Mesenchymal stem cell (in vitro differentiated cells and primary cell): ENCODE measurements around the gene ZSWIM4.

ENCODE experiments used
- DNase-seq: peaks from one replicate; pipeline ENCODE4 v3.0.0-alpha.2; 2013
- H2AFZ ChIP-seq: one replicate; pipeline ENCODE4 v1.6.1; 2013; ENCODE audit warnings: low read depth, mild to moderate bottlenecking, control low read depth, inconsistent platforms, low read length, moderate library complexity
- H2AK5ac ChIP-seq: 2 replicates; pipeline ENCODE4 v1.6.1; 2013; ENCODE audit warnings: low read length, moderate library complexity, mild to moderate bottlenecking, inconsistent platforms; ENCODE audit not compliant: severe bottlenecking
- H2BK120ac ChIP-seq: one replicate; pipeline ENCODE4 v1.6.1; 2013; ENCODE audit warnings: low read depth, mild to moderate bottlenecking, inconsistent platforms, low read length, moderate library complexity
- H2BK12ac ChIP-seq, 2 experiments: one replicate each; pipeline ENCODE4 v1.6.1; 2013; ENCODE audit warnings: inconsistent platforms in 2 of 2, low read length in 2 of 2, mild to moderate bottlenecking in 2 of 2, moderate library complexity in 2 of 2, control low read depth in 1 of 2
- H2BK15ac ChIP-seq: one replicate; pipeline ENCODE4 v1.6.1; 2013; ENCODE audit warnings: mild to moderate bottlenecking, low read depth, inconsistent platforms; ENCODE audit not compliant: poor library complexity, severe bottlenecking
- H2BK5ac ChIP-seq: 2 replicates; pipeline ENCODE4 v1.6.1; 2013; ENCODE audit warnings: low read depth, mild to moderate bottlenecking, low read length, control low read depth, inconsistent platforms; ENCODE audit not compliant: poor library complexity, severe bottlenecking
- H3K14ac ChIP-seq, 2 experiments: one replicate each; pipeline ENCODE4 v1.6.1; 2013; ENCODE audit warnings: inconsistent platforms in 2 of 2, low read length in 2 of 2, control low read depth in 1 of 2, mild to moderate bottlenecking in 1 of 2, moderate library complexity in 1 of 2
- H3K18ac ChIP-seq, 2 experiments: one replicate each; pipeline ENCODE4 v1.6.1; 2013; ENCODE audit warnings: inconsistent platforms in 2 of 2, low read length in 2 of 2, control low read depth in 1 of 2, low read depth in 1 of 2, mild to moderate bottlenecking in 1 of 2
- H3K23ac ChIP-seq, 2 experiments: one replicate each; pipeline ENCODE4 v1.6.1; 2013; ENCODE audit warnings: inconsistent platforms in 2 of 2, low read length in 2 of 2, mild to moderate bottlenecking in 2 of 2, moderate library complexity in 2 of 2, control low read depth in 1 of 2
- H3K27ac ChIP-seq: 2 replicates; pipeline ENCODE4 v1.5.1; 2013; ENCODE audit warnings: mild to moderate bottlenecking, moderate library complexity, low read length, control low read depth, inconsistent platforms; ENCODE audit not compliant: poor library complexity, severe bottlenecking
- H3K27me3 ChIP-seq, 2 experiments: 2 replicates each; pipeline versions ENCODE4 v1.6.1 to v1.7.0; 2013; ENCODE audit warnings: low read length in 2 of 2, mild to moderate bottlenecking in 2 of 2, moderate library complexity in 2 of 2, control low read depth in 1 of 2, inconsistent platforms in 1 of 2; ENCODE audit not compliant: control insufficient read depth in 1 of 2, insufficient read depth in 1 of 2
- H3K36me3 ChIP-seq, 2 experiments: 2 replicates each; pipeline versions ENCODE4 v1.6.1 to v1.7.0; 2013; ENCODE audit warnings: low read length in 2 of 2, control low read depth in 1 of 2, inconsistent platforms in 1 of 2, low read depth in 1 of 2, mild to moderate bottlenecking in 1 of 2; ENCODE audit not compliant: insufficient read depth in 2 of 2, control insufficient read depth in 1 of 2
- H3K4ac ChIP-seq, 2 experiments: one replicate each; pipeline ENCODE4 v1.6.1; 2013; ENCODE audit warnings: inconsistent platforms in 2 of 2, low read length in 2 of 2, mild to moderate bottlenecking in 2 of 2, moderate library complexity in 2 of 2, control low read depth in 1 of 2, low read depth in 1 of 2
- H3K4me1 ChIP-seq: 2 replicates; pipeline ENCODE4 v1.6.1; 2013; ENCODE audit warnings: low read depth, low read length, control low read depth; ENCODE audit not compliant: control insufficient read depth, insufficient read depth
- H3K4me2 ChIP-seq: 2 replicates; pipeline ENCODE4 v1.6.1; 2013; ENCODE audit warnings: low read length, mild to moderate bottlenecking, inconsistent platforms; ENCODE audit not compliant: poor library complexity, severe bottlenecking
- H3K4me3 ChIP-seq, 2 experiments: 2 replicates each; pipeline versions ENCODE4 v1.5.1 to v1.7.0; 2013; ENCODE audit warnings: low read length in 2 of 2, mild to moderate bottlenecking in 2 of 2, control low read depth in 1 of 2, low read depth in 1 of 2; ENCODE audit not compliant: insufficient read depth in 1 of 2
- H3K79me1 ChIP-seq: replicated peaks from 2 replicates; pipeline ENCODE4 v1.6.1; 2013; ENCODE audit warnings: mild to moderate bottlenecking, control low read depth, low read length, inconsistent platforms; ENCODE audit not compliant: poor library complexity, severe bottlenecking
- H3K9ac ChIP-seq: 2 replicates; pipeline ENCODE4 v1.7.0; 2013; ENCODE audit warnings: mild to moderate bottlenecking, low read length, moderate library complexity
- H3K9me3 ChIP-seq: 2 replicates; pipeline ENCODE4 v1.7.0; 2013; ENCODE audit warnings: mild to moderate bottlenecking, low read length; ENCODE audit not compliant: control insufficient read depth
- H4K8ac ChIP-seq: one replicate; pipeline ENCODE4 v1.6.1; 2013; ENCODE audit warnings: inconsistent platforms, mild to moderate bottlenecking, low read length, moderate library complexity
- H4K91ac ChIP-seq: one replicate; pipeline ENCODE4 v1.6.1; 2013; ENCODE audit warnings: mild to moderate bottlenecking, low read length, inconsistent platforms
- WGBS: methylation state at CpG from one replicate; pipeline ENCODE4 v1.1.7; 2013; ENCODE audit warnings: mixed read lengths; 5-methylcytosine and 5-hydroxymethylcytosine counted together

Gene ZSWIM4

GRCh38 chr19:13864667-13865570 is 69.7 kb downstream of the ZSWIM4 start:
- Histone ChIP-seq H2AK5ac (no peak overlapping the region), H4K8ac (peak overlapping the region; percentile 62), H2BK15ac (peak overlapping the region; percentile 81), H3K9ac (no peak overlapping the region), H3K4me2 (peak overlapping the region; percentile 91), H2AFZ (no peak overlapping the region), H3K14ac (no peak overlapping the region), H3K4me3 (peak overlapping the region; percentile 51 to 65), H2BK120ac (peak overlapping the region; percentile 42), H3K4me1 (peaks cover 29% of the 10 kb centered on the region), H4K91ac (peak overlapping the region; percentile 23), H3K4ac (peak overlapping the region; percentile 20 to 29), H3K27ac (no peak overlapping the region), H3K79me1 (peaks cover 5% of the 10 kb centered on the region), H3K27me3 (no peaks in the 10 kb centered on the region), H3K23ac (no peak overlapping the region), H2BK5ac (no peak overlapping the region), H3K18ac (peak overlapping the region; percentile 14 to 29), H3K36me3 (no peaks in the 10 kb centered on the region), H3K9me3 (no peaks in the 10 kb centered on the region), H2BK12ac (peak overlapping the region; percentile 59 to 76)
- no peak for DNase-seq
- WGBS = 26% methylated on average over 34 of the region's 113 CpGs

- no peak for DNase-seq
These were observed 70.6 kb downstream of the ZSWIM4 start for GRCh38 chr19:13865571-13866462.

GRCh38 chr19:13866463-13867046 is 71.3 kb downstream of the ZSWIM4 start:
- WGBS = 87% methylated on average over 15 of the region's 15 CpGs
- H2BK15ac ChIP-seq = no peak overlapping the region
- H4K8ac ChIP-seq = no peak overlapping the region
- no peaks in the 10 kb centered on the region for H3K36me3 ChIP-seq
- H3K27ac ChIP-seq = no peak overlapping the region
- no peak for DNase-seq
- H3K4me1 ChIP-seq = peaks cover 26% of the 10 kb centered on the region
- no peak overlapping the region for H2BK12ac ChIP-seq
- H2BK5ac ChIP-seq = no peak overlapping the region
- no peak overlapping the region for H2AK5ac ChIP-seq
- no peaks in the 10 kb centered on the region for H3K27me3 ChIP-seq
- peak overlapping the region; percentile 14 for H4K91ac ChIP-seq
- H2AFZ ChIP-seq = no peak overlapping the region
- H3K4ac ChIP-seq = no peak overlapping the region
- H3K23ac ChIP-seq = no peak overlapping the region
- H3K18ac ChIP-seq = peak overlapping the region in 1 of 2 experiments; percentile 70
- peak overlapping the region; percentile 91 for H3K4me2 ChIP-seq
- H3K79me1 ChIP-seq = peaks cover 4% of the 10 kb centered on the region
- H3K14ac ChIP-seq = no peak overlapping the region
- no peaks in the 10 kb centered on the region for H3K9me3 ChIP-seq
- H3K9ac ChIP-seq = peak overlapping the region; percentile 74
- H2BK120ac ChIP-seq = no peak overlapping the region
- H3K4me3 ChIP-seq = peak overlapping the region in 1 of 2 experiments; percentile 75

More at GRCh38 chr19:13865571-13866462, 70.6 kb downstream of the ZSWIM4 start:
- no peak overlapping the region for H2BK12ac ChIP-seq
- H3K79me1 ChIP-seq = peaks cover 5% of the 10 kb centered on the region
- no peaks in the 10 kb centered on the region for H3K36me3 ChIP-seq
- H2AFZ ChIP-seq = peak overlapping the region; percentile 11
- no peak overlapping the region for H2BK5ac ChIP-seq
- peak overlapping the region; percentile 25 to 70 for H3K18ac ChIP-seq
- no peak overlapping the region for H2AK5ac ChIP-seq
- no peaks in the 10 kb centered on the region for H3K27me3 ChIP-seq
- H3K9ac ChIP-seq = peak overlapping the region; percentile 74
- 4% methylated on average over 56 of the region's 82 CpGs for WGBS
- peak overlapping the region; percentile 91 for H3K4me2 ChIP-seq
- H4K8ac ChIP-seq = peak overlapping the region; percentile 60
- peak overlapping the region; percentile 25 for H4K91ac ChIP-seq
- peak overlapping the region in 1 of 2 experiments; percentile 17 for H3K23ac ChIP-seq
- H3K4me3 ChIP-seq = peak overlapping the region; percentile 65 to 75
- peaks cover 27% of the 10 kb centered on the region for H3K4me1 ChIP-seq
- peak overlapping the region; percentile 37 for H2BK15ac ChIP-seq
- H3K27ac ChIP-seq = no peak overlapping the region
- H3K14ac ChIP-seq = no peak overlapping the region
- H2BK120ac ChIP-seq = peak overlapping the region; percentile 42
- no peaks in the 10 kb centered on the region for H3K9me3 ChIP-seq
- no peak overlapping the region for H3K4ac ChIP-seq
